Panc1 (cell line): Measurements from ENCODE around the gene IFI44. TPM values are rescaled to one million over a fixed set of nuclear protein-coding genes. Genes with fewer than 3 reads are reported as not detected.

ENCODE experiments used
- ATAC-seq: fragments of 200-7000 bp; cut with Tn5 transposase; 2 replicates; pipeline ENCODE4 v1.9.1; 2020; ENCODE audit warnings: mild to moderate bottlenecking, moderate library complexity
- BruUV-seq: library from RNA; stranded (reverse); fragments of 400-500 nt; replicated peaks from 2 replicates; lab custom pipeline; 2021; lab: Mats Ljungman, UMichigan
- CTCF ChIA-PET: fragments of 300-600 bp; sonication (Branson Sonifier 250); formaldehyde crosslinking; loops from one replicate; lab custom pipeline; 2022; ENCODE audit warnings: antibody characterized with exemption; lab: Charles Lee
- POLR2A ChIA-PET: fragments of 300-600 bp; sonication (Branson Sonifier 250); formaldehyde crosslinking; loops from one replicate; lab custom pipeline; 2022; ENCODE audit warnings: antibody characterized with exemption; lab: Charles Lee
- DNase-seq: peaks from one replicate; pipeline ENCODE4 v3.0.0-alpha.2; 2010; ENCODE audit warnings: low read depth, low spot score
- H3K27ac ChIP-seq: 2 replicates; pipeline ENCODE4 v1.5.1; 2011; ENCODE audit warnings: mild to moderate bottlenecking, low read length, inconsistent platforms
- H3K27me3 ChIP-seq: fragments of 200-500 bp; sonication (Bioruptor generic); 2 replicates; pipeline ENCODE4 v1.6.0; 2014; ENCODE audit warnings: low read length, inconsistent platforms; ENCODE audit not compliant: control insufficient read depth, insufficient read depth
- H3K36me3 ChIP-seq: fragments of 200-500 bp; sonication (Bioruptor generic); 2 replicates; pipeline ENCODE4 v1.5.1; 2014; ENCODE audit warnings: inconsistent platforms, mild to moderate bottlenecking, low read length, moderate library complexity; ENCODE audit not compliant: control insufficient read depth, insufficient read depth
- H3K4me1 ChIP-seq: 2 replicates; pipeline ENCODE4 v1.5.1; 2011; ENCODE audit warnings: inconsistent platforms, mild to moderate bottlenecking, low read length, moderate library complexity; ENCODE audit not compliant: control insufficient read depth, insufficient read depth
- H3K4me3 ChIP-seq, 2 experiments: 2 replicates each; pipeline ENCODE4 v1.5.1; 2011 to 2012; ENCODE audit warnings: low read depth in 2 of 2, low read length in 2 of 2, mild to moderate bottlenecking in 2 of 2, inconsistent platforms in 1 of 2, moderate library complexity in 1 of 2
- H3K9me3 ChIP-seq: fragments of 200-500 bp; sonication (Bioruptor generic); 2 replicates; pipeline ENCODE4 v1.5.1; 2014; ENCODE audit warnings: low read depth, mild to moderate bottlenecking, inconsistent platforms, low read length, moderate library complexity; ENCODE audit not compliant: control insufficient read depth, insufficient read depth
- POLR2AphosphoS5 ChIP-seq: IDR thresholded peaks from 2 replicates; pipeline ENCODE4 v1.6.1; 2012; ENCODE audit warnings: mild to moderate bottlenecking, low read depth, low read length, moderate library complexity
- SIN3A ChIP-seq: IDR thresholded peaks from 2 replicates; pipeline ENCODE4 v1.6.1; 2012; ENCODE audit warnings: low read depth, mild to moderate bottlenecking, low read length, moderate library complexity, borderline replicate concordance; ENCODE audit not compliant: insufficient read depth
- TCF7L2 ChIP-seq: IDR thresholded peaks from 2 replicates; pipeline ENCODE4 v1.6.1; 2011; ENCODE audit warnings: mild to moderate bottlenecking, low read depth, low read length, inconsistent platforms
- in situ Hi-C: cut with HindIII; loops from 2 replicates; pipeline ENCODE4 v1.10.0; 2016; ENCODE audit warnings: low sequenced_read_pairs, low pct_unique_long_range_greater_than_20kb
- intact Hi-C: fragments of 100-400 bp; cut with micrococcal nuclease; formaldehyde crosslinking; loops from one replicate; pipeline ENCODE4 v1.10.0; 2022; ENCODE audit not compliant: unreplicated experiment
- total RNA-seq: library from RNA; stranded (reverse); gene quantifications from one replicate; pipeline ENCODE4 v1.2.1, GENCODE V29; 2021; ENCODE audit not compliant: unreplicated experiment
- TF ChIP-seq, protein P1 (sequence below), 2 experiments: IDR thresholded peaks; 2 replicates each; pipeline ENCODE4 v1.6.1; 2011 to 2012; ENCODE audit warnings: low read depth in 2 of 2, control low read depth in 1 of 2, low read length in 1 of 2, mild to moderate bottlenecking in 1 of 2, moderate library complexity in 1 of 2; ENCODE audit not compliant: insufficient read depth in 1 of 2
- TF ChIP-seq, protein P2 (sequence below): fragments of 450-650 bp; IDR thresholded peaks from 2 replicates; pipeline ENCODE4 v1.5.1; 2017; ENCODE audit warnings: mild to moderate bottlenecking

The IFI44 gene
- total RNA-seq, 1 experiment from 2014 or later: 2.0 TPM

DNA sequence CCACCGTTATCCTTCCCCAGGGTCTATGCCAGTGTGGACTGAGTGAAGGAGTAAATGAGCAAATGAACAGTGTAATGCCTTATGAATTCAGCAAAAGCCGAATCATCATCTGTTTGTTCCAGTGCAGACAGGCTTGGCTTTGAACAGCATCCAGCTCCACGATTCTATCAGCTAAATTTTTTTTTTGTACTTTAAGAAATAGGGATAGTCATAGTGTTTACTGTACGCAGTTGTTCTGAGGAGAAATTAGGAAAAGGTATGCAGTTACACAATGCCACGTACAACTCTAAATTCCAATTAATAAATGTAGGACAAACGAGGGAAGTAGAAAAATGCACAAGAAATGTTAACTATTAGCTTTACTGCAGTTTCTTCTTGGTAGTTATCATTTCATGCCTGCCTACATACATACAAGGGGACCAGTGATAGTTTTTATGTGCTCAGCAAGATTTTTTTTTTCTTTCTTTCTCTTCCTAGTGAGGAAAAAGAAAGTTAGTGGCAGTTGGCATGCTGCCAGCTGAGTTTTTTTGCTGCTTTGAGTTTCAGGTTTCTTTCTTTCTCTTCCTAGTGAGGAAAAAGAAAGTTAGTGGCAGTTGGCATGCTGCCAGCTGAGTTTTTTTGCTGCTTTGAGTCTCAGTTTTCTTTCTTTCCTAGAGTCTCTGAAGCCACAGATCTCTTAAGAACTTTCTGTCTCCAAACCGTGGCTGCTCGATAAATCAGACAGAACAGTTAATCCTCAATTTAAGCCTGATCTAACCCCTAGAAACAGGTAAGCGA, 29.6 kb upstream of the IFI44 start, which contains the start of gene IFI44L:
Gene IFI44L, plus strand, starts transcription at position 646 of the 777 bp plus-strand sequence. CDS start 7,468 bp downstream, outside the sequence.
- intact Hi-C loops: no loop called here
- Histone ChIP-seq H3K4me3 (no peak within 1 kb of the TSS; a peak in 1 of 4 replicates), H3K36me3 (no peaks in the 10 kb centered on the region), H3K9me3 (no peaks in the 10 kb centered on the region), H3K4me1 (no peaks in the 10 kb centered on the region), H3K27ac (no peak within 1 kb of the TSS), H3K27me3 (no peaks in the 10 kb centered on the region)
- in situ Hi-C loops: no loop called here
- ATAC-seq: peak; percentile 51; the same call in 1 of the 2 replicates
- ChIA-PET CTCF (interaction anchor here (0.7 kb wide), 1 partner anchor 130 kb away, joined by 3 read pairs; no protein-coding TSS in a partner anchor), POLR2A (interaction anchor here (0.7 kb wide), 1 partner anchor 64 kb away, joined by 3 read pairs; no protein-coding TSS in a partner anchor)
- BruUV-seq: no TSS peak
- no peak for DNase-seq
- TF ChIP-seq TCF7L2 (no peak), POLR2AphosphoS5 (no peak), SIN3A (no peak)
- TF ChIP-seq, protein P1, sequence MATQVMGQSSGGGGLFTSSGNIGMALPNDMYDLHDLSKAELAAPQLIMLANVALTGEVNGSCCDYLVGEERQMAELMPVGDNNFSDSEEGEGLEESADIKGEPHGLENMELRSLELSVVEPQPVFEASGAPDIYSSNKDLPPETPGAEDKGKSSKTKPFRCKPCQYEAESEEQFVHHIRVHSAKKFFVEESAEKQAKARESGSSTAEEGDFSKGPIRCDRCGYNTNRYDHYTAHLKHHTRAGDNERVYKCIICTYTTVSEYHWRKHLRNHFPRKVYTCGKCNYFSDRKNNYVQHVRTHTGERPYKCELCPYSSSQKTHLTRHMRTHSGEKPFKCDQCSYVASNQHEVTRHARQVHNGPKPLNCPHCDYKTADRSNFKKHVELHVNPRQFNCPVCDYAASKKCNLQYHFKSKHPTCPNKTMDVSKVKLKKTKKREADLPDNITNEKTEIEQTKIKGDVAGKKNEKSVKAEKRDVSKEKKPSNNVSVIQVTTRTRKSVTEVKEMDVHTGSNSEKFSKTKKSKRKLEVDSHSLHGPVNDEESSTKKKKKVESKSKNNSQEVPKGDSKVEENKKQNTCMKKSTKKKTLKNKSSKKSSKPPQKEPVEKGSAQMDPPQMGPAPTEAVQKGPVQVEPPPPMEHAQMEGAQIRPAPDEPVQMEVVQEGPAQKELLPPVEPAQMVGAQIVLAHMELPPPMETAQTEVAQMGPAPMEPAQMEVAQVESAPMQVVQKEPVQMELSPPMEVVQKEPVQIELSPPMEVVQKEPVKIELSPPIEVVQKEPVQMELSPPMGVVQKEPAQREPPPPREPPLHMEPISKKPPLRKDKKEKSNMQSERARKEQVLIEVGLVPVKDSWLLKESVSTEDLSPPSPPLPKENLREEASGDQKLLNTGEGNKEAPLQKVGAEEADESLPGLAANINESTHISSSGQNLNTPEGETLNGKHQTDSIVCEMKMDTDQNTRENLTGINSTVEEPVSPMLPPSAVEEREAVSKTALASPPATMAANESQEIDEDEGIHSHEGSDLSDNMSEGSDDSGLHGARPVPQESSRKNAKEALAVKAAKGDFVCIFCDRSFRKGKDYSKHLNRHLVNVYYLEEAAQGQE (IDR thresholded peaks at IDR 0.05; ENCODE audit: insufficient read depth in 1 of 2, low read depth in 2 of 2, low read length in 1 of 2): no peak
- TF ChIP-seq, protein P2, sequence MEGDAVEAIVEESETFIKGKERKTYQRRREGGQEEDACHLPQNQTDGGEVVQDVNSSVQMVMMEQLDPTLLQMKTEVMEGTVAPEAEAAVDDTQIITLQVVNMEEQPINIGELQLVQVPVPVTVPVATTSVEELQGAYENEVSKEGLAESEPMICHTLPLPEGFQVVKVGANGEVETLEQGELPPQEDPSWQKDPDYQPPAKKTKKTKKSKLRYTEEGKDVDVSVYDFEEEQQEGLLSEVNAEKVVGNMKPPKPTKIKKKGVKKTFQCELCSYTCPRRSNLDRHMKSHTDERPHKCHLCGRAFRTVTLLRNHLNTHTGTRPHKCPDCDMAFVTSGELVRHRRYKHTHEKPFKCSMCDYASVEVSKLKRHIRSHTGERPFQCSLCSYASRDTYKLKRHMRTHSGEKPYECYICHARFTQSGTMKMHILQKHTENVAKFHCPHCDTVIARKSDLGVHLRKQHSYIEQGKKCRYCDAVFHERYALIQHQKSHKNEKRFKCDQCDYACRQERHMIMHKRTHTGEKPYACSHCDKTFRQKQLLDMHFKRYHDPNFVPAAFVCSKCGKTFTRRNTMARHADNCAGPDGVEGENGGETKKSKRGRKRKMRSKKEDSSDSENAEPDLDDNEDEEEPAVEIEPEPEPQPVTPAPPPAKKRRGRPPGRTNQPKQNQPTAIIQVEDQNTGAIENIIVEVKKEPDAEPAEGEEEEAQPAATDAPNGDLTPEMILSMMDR: no peak

DNA sequence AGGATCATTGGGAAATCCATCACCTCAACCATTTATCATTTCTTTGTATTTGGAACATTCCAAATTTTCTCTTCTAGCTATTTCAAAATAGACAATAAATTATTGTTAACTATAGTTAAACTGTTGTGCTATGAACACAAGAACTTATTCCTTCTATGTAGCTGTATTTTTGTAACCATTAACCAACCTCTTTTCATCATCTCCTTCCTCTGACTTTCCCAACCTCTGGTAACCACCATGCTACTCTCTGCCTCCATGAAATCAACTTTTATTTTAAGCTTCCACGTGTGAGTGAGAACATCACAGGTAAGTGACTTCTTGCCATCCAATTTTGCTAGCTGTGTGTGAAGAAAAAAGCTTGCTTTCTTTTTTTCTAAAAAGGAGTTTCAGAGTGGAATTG, 29.0 kb upstream of the IFI44 start:
- BruUV-seq: no TSS peak
- in situ Hi-C loops: no loop called here
- Histone ChIP-seq H3K27me3 (no peaks in the 10 kb centered on the region), H3K27ac (no peak overlapping the region), H3K4me1 (no peaks in the 10 kb centered on the region), H3K9me3 (no peaks in the 10 kb centered on the region), H3K36me3 (no peaks in the 10 kb centered on the region), H3K4me3 (no peak overlapping the region)
- no peak for DNase-seq
- CTCF ChIA-PET: no interaction called here
- POLR2A ChIA-PET: no interaction called here
- ATAC-seq: no peak
- intact Hi-C loops: no loop called here
- no peak for TF ChIP-seq POLR2AphosphoS5
- no peak for TF ChIP-seq TCF7L2
- TF ChIP-seq, protein P1 (IDR thresholded peaks at IDR 0.05; ENCODE audit: insufficient read depth in 1 of 2, low read depth in 2 of 2, low read length in 1 of 2): no peak
- no peak for TF ChIP-seq SIN3A
